Left lobe of liver (tissue), 2 donors: ENCODE measurements around the gene ZSWIM3. TPM values are rescaled to one million over a fixed set of nuclear protein-coding genes. Genes with fewer than 3 reads are reported as not detected.
A peak's percentile ranks its signal among the peaks of the same experiment; 100 is the strongest.

ENCODE experiments used
- ATAC-seq: fragments of 200-7000 bp; cut with Tn5 transposase; one replicate; pipeline ENCODE4 v1.9.1; 2020; ENCODE audit warnings: mild to moderate bottlenecking, moderate library complexity
- DNase-seq: peaks from one replicate; pipeline ENCODE4 v3.0.0-alpha.2; 2020; ENCODE audit warnings: low spot score
- total RNA-seq: library from RNA; stranded (reverse); gene quantifications from one replicate; pipeline ENCODE4 v1.2.1, GENCODE V29; 2021
- donor health status: DM: no; HTN: no; CAD: no; lungs with moderate emphysema.
- donor health status: DM: no; HTN: yes; CAD: no.

Gene ZSWIM3
- total RNA-seq, 1 donor from 2014 or later, result 1.6 TPM

DNA sequence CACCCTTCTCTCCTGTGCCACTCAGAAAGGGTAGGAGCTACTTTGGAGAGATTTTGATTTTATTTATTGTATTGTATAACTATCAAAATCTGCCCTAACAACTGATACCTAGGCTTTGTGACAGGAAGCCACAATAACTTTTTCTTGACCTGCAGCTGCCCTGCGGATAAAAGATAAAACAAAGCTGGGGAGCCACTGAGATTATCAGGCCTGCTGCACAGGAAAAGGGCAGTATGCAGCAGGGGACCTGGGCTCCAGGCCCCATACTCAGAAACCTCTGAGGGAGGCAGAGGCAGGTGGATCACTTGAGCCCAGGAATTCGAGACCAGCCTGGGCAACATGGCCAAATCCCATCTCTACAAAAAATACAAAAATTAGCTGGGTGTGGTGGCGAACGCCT is 24.8 kb upstream of the ZSWIM3 start:
- DNase-seq (no peak), ATAC-seq (no peak)

DNA sequence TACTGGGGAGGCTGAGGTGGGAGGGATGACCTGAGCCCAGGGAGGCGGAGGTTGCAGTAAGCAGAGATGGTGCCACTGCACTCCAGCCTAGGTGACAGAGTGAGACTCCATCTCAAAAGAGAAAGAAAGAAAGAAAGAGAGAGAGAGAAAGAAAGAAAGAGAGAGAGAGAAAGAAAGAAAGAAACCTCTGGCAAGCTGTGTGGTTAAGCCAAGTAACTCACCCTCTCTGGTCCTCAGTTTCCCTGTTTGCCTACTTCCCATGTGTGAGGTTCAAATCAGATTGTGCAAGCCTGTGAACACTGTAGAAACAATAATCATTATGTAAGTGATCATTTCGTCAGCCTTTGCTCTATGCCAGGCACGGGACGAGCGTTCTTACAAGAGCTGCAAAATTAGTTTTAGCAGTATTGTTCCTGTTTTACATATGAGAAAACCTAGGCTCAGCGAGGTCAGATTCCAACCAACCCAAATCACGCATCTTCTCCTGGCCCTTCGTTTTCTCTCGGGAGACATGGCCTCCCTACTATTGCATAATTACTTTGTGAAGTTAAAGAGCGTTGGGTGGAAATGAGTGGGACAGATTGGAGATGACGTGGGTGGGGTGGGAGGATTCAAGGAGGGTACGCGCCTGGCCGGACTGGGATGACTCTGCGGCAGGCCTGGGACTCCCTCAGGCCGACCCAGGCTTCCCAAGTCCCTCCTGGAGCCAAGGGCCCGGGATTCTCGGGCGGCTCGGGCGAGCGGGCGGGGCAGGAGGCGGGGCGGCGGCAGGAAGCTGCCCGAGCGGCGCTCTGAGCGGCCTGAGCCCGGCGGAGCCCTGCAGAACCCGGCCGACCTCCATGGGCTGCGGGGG is 24.2 kb upstream of the ZSWIM3 start, which contains the start of gene SNX21:
Gene SNX21, plus strand, starts transcription at position 770 of the 853 bp plus-strand sequence. CDS start 121 bp downstream, outside the sequence.
- peak; percentile 78 for DNase-seq
- peak; percentile 91 for ATAC-seq

DNA sequence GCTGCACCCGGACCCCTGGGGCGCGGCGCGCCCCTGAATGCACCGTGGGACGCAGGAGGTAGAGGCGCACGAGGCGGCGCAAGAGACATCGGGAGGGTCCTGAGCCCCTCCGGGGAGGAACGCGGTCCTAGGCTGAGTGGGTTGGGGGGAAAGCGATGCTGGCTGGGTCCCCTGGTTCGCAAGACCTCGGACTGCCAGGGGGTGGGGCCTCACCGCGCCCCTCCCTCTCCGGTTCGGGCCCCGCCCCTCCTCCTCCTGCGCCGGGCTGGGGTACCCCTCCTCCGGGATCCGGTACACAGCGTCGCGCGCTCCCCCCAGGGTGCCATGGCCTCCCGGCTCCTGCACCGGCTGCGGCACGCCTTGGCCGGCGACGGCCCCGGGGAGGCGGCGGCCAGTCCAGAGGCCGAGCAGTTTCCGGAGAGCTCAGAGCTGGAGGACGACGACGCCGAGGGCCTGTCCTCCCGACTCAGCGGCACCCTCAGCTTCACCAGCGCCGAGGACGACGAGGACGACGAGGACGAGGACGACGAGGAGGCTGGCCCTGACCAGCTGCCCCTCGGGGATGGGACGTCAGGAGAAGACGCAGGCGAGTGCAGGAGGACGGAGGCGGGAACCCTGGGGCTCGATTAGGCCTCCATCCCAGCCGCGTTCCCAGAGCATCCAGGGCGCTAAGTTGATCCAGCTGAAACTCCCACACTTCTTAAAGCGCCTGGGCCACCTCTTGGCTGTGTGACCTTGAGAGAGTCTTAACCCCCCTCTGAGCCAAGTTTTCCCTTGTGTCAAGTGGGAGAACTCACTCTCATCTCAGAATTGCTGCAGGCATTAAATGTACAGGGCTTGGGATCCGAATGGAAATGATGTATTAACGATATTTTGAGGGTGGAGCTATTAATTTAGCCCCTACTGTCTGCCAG is 23.3 kb upstream of the ZSWIM3 start:
- ATAC-seq, result peak; percentile 87
- DNase-seq, result peak; percentile 75

DNA sequence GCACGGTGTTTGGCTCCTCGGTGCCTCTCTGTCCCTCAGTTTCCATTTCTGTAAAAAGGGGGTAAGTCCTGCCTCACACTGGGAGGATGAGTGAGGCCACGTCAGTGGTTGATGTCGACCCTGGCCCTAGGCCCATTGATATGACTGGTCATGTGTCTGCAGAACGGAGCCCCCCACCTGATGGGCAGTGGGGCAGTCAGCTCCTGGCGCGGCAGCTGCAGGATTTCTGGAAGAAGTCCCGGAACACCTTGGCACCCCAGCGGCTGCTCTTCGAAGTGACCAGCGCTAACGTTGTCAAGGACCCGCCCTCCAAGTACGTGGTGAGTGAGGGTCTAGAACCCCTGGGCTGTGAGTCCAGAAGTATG is 22.6 kb upstream of the ZSWIM3 start:
- ATAC-seq, result no peak
- no peak for DNase-seq

DNA sequence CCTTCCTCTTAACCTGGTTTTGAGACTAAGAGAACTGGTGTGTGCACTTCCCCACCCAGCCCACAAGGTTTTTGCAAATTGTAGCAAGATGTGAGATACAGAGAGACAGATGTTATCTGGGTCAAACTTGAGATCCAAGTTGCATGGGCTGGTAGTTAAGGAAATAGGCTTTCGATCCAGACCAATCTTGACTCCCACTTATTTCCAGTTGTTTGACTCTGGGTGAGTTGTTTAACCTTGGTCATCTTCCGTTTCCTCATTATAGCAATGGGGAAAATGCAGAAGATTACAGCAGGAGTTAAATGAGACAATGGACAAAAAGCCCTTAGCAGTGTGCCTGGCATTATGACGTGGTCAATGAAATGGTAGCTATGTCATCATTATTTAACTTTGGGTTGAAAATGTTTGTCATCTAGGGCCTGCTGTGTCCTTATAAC is 22.1 kb upstream of the ZSWIM3 start:
- no peak for DNase-seq
- no peak for ATAC-seq

DNA sequence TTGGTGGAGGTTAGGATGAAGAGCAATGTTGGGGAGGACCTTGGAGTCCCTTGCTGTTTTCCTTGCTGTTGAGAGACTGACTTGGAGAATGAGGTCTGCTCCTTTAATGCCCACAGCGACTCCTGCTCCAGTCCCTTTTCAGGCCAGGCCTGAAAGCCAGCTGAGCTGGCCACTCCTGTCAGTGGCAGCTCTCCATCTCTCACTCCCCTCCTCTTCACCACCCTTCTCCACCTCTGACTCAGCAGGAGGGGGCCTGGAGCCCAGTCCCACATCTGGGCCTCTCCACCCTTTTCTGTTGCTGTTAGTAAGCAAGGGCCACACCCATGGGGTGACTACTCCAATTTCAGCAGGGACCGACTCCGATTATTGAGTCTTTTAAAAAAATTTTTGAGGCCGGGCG is 21.6 kb upstream of the ZSWIM3 start:
- DNase-seq, result no peak

DNA sequence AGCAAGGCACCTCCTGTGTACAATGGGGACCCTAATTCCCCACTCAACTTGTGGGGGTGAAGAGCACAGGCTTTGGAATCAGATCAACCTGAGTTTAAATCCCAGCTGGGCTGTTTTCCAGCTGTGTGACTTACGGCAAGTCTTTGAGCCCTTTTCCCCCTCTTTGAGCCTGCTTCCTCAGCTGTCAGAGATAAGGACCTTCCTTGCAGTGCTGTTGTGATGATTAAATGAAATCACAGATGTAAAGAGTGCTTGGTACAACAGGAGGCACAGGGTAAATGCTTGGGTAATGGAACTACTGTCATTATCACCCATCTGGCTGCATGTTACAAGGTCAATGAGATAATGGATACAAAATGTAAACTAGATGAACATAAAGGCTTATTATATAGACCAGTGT is 20.6 kb upstream of the ZSWIM3 start:
- ATAC-seq, result no peak
- no peak for DNase-seq

More for the DNA sequence above, 21.6 kb upstream of the ZSWIM3 start:
- ATAC-seq, result no peak

DNA sequence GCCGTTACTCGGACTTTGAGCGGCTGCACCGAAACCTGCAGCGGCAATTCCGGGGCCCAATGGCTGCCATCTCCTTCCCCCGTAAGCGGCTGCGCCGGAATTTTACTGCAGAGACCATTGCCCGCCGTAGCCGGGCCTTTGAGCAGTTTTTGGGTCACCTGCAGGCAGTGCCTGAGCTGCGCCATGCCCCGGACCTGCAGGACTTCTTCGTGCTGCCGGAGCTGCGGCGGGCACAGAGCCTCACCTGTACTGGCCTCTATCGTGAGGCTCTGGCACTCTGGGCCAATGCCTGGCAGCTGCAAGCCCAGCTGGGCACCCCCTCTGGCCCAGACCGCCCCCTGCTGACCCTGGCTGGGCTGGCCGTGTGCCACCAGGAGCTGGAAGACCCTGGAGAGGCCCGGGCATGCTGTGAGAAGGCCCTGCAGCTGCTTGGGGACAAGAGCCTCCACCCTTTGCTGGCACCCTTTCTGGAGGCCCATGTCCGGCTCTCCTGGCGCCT is 16.7 kb upstream of the ZSWIM3 start:
- ATAC-seq, result peak; percentile 11
- no peak for DNase-seq

DNA sequence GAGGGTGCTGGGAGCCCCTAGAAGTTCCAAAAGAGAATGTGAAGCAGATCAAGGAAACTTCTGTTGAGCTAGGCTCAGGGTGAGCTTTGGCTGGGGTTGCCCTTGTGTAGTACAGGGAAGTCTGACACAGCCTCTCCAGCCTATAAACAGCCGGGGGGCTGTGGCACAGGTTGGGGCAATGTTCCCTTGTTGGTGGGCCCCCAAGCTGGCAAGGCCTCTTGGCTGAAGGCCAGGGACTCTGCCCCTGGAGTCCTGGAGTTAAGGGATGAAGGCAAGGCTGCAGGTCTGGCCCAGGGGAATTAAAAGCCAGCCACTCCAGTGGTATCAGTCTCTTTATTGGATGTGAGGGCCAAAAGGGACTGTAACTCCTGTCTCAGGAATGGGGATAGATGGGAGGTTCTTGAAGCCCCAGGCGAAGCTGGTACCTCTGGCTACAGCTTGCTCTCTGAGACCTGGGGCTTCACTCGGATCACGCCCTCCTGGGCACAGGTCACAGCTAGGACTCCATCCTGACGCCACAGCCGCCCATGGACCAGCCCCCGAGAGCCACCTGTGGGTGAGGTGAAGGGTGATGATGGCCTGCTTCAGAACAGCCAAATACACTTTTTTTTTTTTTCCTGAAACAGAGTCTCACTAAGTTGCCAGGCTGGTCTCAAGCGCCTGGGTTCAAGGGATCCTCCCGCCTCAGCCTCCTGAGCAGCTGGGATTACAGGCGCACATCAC is 15.8 kb upstream of the ZSWIM3 start:
- DNase-seq, result no peak
- ATAC-seq, result no peak

DNA sequence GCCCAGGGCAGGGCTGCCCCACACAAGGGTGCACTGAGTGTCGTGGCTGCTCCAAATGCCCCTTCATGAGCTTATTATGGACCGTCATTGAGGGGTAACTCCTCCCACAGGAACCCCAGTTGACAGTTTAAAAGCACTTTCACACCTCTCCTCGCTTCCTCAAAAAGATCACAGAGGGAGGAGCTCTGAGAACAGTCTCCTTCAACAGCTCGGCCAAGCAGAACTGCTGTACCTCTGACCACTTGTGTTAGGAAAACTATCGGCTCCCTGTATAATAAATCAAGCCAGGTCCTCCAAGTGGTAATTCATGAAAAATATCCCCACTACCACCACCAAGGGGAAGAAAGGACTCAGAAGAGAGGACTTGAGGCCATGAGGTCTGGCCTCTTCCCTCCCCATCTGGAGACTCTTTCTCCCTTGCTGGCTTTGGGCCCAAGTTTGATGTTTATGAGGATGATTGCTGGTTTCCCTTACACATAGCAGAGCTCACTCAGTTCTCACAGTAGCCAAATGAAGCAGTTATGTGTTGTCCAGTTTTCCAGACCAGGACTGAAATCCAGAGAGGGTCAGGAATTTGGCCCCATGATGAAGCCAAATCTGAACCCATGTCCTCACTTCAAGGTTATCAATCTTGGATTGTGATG is 15.1 kb upstream of the ZSWIM3 start:
- ATAC-seq, result no peak
- no peak for DNase-seq

DNA sequence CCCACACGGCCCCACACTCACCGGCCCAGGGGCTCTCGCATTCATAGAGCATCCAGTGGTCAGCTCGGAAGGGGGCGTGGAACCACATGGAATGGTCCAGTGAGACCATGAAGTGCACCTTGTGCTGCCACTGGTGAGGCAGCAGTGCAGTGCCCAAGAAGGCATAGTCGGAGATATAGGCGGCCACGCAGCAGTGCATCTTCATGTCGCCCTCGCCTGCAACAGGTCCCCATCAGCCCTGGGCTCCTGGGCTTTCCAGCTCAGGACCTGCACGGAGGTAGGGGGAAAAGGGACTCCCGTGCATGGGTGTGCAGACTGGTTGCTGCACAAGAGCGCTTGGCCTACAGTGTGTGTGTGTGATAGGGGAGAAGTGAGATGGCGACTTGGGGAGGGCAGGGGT is 13.9 kb upstream of the ZSWIM3 start:
- no peak for DNase-seq
- ATAC-seq, result no peak

DNA sequence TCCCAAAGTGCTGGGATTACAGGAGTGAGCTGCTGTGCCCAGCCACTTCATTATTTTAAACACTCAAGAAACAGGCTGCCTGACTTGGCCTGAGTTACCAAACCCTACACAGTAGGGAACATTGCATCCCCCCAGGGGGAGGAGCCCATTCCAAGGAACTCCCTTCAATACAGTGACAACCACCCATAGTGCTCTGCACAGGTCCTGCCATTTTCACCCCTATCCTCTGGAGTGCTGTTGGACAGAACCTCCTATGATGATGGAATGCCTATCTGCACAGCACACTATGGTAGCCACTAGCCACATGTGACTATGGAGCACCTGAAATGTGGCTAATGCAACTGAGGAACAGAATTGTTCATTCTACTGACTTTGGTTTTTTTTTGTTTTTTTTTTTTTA is 12.0 kb upstream of the ZSWIM3 start:
- ATAC-seq, result no peak
- DNase-seq, result no peak

DNA sequence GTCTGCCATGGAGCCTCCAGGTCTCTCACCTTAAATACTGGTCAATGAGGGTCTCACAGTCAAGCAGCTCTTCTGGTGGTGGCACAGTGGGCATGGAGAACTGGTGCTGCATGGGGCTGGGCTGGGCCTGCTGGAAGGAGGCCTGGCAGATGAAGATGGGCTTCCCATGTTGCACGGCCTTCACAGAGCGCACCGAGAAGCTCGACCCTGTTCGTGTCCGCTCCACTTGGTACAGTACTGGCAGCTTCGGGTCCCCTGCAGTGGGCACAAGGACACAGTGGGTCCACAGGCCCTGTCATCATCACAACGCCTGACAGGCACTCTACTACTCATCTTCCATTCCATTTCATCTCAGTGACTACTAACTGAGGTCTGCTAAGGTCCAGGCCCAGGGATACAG is 9.0 kb upstream of the ZSWIM3 start:
- no peak for ATAC-seq
- no peak for DNase-seq

DNA sequence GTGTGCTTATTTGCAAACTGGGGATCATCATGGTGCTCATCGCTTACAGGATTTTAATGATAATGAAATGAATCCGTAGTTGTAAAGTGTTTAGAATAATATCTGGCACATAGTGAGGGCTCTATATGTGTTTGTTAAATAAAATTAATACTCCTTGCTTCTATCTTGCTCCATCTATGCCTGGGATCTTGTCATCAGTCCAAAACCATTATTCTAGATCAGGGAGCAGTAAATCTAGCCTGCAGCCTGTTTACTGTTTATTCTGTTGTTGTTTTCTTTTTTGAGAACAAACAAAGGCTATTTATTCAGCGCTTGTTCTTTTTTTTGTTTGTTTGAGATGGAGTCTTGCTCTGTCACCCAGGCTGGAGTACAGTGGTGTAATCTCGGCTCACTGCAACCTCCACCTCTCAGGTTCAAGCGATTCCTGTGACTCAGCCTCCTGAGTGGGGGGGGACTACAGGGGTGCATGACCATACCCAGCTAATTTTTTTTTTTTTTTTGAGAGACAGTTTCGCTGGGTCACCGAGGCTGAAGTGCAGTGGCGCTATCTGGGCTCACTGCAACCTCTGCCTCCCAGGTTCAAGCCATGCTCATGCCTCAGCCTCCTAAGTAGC is 8.3 kb upstream of the ZSWIM3 start:
- no peak for ATAC-seq
- no peak for DNase-seq

DNA sequence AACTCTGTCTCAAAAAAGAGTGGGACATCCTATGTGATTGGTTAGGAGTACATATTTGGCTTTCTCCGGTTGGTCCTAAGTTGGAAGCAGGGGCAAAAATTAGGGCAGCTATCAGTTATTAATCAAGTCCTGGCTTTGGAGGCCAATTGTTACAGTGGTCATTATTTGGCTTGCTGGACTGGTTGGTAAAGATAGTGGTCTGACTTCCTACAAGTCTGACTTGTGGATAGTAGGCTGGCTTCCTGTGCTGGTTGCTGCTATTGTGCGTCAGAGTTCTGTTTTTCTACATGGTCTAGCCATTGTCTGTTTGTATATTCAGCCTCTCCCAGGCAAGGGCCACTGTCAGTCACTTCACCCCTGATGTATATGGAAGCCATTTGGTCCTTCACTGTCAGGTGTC is 7.2 kb upstream of the ZSWIM3 start:
- no peak for ATAC-seq
- no peak for DNase-seq

DNA sequence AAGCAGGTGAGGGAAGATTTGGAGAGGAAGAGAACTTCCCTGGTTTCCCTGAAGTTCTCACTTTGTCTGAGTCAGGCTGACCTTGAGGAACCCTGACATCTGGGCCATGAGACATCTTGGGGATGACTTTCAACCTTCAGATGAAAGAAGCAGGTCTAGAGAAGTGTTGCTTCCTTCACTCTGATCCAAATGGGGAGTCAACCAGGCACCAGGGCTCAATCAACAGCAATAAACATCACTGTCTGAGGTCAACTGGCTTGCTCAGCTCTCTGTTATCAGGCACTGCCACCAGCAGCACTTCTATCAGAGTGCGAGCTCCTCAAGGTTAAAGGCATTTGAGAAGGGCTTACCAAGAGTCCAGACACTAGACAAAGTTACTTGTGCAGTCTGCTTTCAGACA is 6.5 kb upstream of the ZSWIM3 start:
- ATAC-seq (no peak), DNase-seq (no peak)

DNA sequence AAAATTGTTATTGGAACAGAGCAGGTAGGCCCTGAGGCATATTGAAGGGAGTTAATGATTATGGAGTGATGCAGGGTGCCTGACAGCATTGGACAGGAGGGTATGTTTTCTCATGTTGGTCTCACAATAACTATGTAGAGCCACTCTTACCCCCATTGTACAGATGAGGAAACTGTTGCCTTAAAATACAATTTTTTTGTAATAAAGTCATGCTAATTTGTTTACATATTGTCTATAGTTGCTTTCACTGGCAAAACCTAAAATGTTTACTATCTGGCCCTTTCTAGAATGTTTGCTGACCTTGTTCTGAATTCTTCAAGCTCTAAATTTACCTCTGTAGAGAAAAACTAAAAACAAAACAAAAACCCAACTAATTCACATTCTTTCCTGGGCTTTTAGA is 5.9 kb upstream of the ZSWIM3 start:
- ATAC-seq (no peak), DNase-seq (no peak)

DNA sequence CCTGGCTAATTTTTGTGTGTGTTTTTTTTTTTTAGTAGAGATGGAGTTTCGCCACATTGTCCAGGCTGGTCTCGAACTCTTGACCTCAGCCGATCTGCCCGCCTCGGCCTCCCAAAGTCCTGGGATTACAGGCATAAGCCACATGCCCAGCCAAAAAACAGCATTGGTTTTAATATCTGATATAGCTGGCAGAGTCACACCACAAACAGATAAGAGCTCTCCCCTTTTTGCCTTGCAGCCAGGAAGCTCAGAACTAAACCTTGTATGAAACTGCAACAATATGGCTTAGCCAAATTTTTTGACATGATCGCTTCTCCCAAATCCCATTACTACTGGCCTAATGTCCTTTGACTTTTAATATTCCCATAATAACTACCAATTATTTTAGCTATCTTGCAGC is 5.1 kb upstream of the ZSWIM3 start:
- no peak for ATAC-seq
- no peak for DNase-seq

DNA sequence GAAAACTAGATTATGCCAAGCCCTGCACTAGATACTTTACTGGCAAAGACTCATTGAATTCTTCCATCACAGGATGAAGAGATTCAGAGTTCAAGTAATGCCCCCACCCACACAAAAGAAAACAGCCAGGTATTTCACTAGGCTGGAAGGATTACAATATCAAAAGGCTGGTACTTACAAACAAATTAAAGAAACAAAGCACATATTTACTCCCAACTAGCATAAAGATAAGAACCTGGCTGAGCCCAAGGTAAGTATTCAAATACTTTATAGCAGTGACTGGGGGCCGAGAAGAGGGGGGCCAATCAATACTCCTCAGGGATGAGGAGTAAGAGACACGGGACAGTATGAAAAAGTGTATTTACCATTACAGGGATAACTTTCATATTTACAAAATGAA is 3.9 kb upstream of the ZSWIM3 start:
- ATAC-seq, result no peak
- no peak for DNase-seq

DNA sequence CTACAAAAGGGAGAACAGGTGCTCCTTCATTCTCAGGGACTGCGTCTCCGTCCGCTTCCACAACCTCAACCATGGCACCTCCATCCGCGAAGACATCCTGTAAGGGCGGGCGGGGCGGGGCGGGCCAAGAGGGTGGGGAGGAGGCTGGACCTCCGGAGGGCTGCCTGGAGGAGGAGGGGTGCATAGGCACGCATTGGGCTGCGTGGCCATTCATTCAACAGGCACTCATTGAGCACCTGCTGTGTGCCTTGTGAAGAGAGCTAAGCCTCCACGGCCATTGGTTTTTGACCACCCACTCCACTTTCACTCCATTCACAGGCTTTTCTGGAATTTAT is 435 bp downstream of the ZSWIM3 start:
- DNase-seq (no peak), ATAC-seq (peak; percentile 17)
